NCI-H2196 treated with DMSO at 0.1 percent for 48 hours (cell line): Measurements from ENCODE around the gene RASGRP1.
A peak's percentile ranks its signal among the peaks of the same experiment; 100 is the strongest.

ENCODE experiments used
- DNase-seq: peaks from one replicate; lab custom pipeline; 2025; ENCODE audit not compliant: unreplicated experiment; lab: John Stamatoyannopoulos, UW

The RASGRP1 gene

GRCh38 chr15:38576261-38576660 lies 11.6 kb upstream of the RASGRP1 start:
- no peak for DNase-seq

- no peak for DNase-seq
Observed at GRCh38 chr15:38565287-38565670, 665 bp upstream of the RASGRP1 start.

- peak; percentile 9 for DNase-seq
Observed at GRCh38 chr15:38563723-38564519, 693 bp downstream of the RASGRP1 start.

GRCh38 chr15:38562278-38562677 lies 2.3 kb downstream of the RASGRP1 start:
- no peak for DNase-seq

- DNase-seq: no peak
Observed at GRCh38 chr15:38560456-38560926, 4.1 kb downstream of the RASGRP1 start.

- DNase-seq: no peak
Observed at GRCh38 chr15:38559636-38560307, 4.8 kb downstream of the RASGRP1 start.

- DNase-seq: no peak
Observed at GRCh38 chr15:38559131-38559530, 5.5 kb downstream of the RASGRP1 start.

- no peak for DNase-seq
Observed at GRCh38 chr15:38558372-38559059, 6.1 kb downstream of the RASGRP1 start.

- DNase-seq: no peak
Observed at GRCh38 chr15:38557921-38558320, 6.7 kb downstream of the RASGRP1 start.

GRCh38 chr15:38555686-38556334 lies 8.8 kb downstream of the RASGRP1 start:
- no peak for DNase-seq

- no peak for DNase-seq
Observed at GRCh38 chr15:38554354-38554753, 10.3 kb downstream of the RASGRP1 start.

GRCh38 chr15:38553071-38553470 lies 11.5 kb downstream of the RASGRP1 start:
- no peak for DNase-seq

GRCh38 chr15:38551720-38552648 lies 12.6 kb downstream of the RASGRP1 start:
- DNase-seq: no peak

- no peak for DNase-seq
Observed at GRCh38 chr15:38549222-38549621, 15.4 kb downstream of the RASGRP1 start.

- no peak for DNase-seq
Observed at GRCh38 chr15:38547255-38547997, 17.2 kb downstream of the RASGRP1 start.

GRCh38 chr15:38545179-38545578 lies 19.4 kb downstream of the RASGRP1 start:
- DNase-seq: no peak

- DNase-seq: no peak
Observed at GRCh38 chr15:38541026-38541425, 23.6 kb downstream of the RASGRP1 start.

- no peak for DNase-seq
Observed at GRCh38 chr15:38540510-38540909, 24.1 kb downstream of the RASGRP1 start.

GRCh38 chr15:38539008-38539343 lies 25.6 kb downstream of the RASGRP1 start:
- no peak for DNase-seq
